ENCODE measurements around the gene VSIG8.

The VSIG8 gene

GRCh38 chr1:159889202-159889601 is 26.7 kb upstream of the VSIG8 start:
- DNase-seq (ENCODE audit: extremely low spot score, insufficient read length, low read depth), result no peak
- peak; percentile 45 for FAIRE-seq

DNA sequence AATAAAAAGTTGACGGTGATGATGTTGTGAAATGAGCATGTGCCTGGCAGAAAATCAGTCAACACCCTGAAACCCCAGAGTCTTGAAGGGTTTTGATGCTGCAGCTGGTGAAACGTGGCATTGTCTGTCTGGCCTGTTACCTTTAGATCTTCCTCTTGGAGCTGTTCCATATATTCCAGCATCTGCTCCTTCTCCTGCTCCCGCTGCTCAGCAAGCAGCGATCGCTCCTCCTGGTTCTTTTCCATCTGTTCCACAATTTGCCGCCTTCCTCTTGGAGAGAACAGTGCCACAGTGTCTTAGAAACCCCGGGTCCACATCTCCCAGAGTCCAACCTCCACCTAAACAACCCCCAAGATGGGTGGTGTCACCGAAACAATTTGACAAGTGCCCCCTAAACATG is 21.8 kb upstream of the VSIG8 start:
- DNase-seq (ENCODE audit: extremely low spot score, insufficient read length, low read depth), result no peak
- FAIRE-seq, result no peak

DNA sequence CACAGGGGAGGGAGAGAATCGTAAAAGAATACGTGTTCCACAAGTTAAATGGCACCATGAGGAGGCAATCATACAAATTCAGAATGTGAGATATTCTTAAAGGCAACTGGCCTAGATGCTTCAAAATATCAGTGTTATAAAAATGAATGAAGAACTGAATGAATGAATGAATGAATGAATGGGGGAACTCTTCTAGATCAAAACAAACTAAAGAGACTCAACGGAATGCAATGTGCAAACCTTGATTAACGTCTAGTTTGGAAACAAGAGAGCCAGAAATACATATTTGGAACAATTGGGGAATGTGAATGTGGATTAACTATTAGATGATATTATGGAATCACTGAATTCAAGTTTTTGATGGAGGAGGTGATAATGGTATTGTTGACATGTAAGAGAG is 20.7 kb upstream of the VSIG8 start:
- FAIRE-seq (no peak), DNase-seq (ENCODE audit: extremely low spot score, insufficient read length, low read depth) (no peak)

- FAIRE-seq (no peak), DNase-seq (ENCODE audit: extremely low spot score, insufficient read length, low read depth) (no peak)
Observed at GRCh38 chr1:159882527-159882862, 20.0 kb upstream of the VSIG8 start.

DNA sequence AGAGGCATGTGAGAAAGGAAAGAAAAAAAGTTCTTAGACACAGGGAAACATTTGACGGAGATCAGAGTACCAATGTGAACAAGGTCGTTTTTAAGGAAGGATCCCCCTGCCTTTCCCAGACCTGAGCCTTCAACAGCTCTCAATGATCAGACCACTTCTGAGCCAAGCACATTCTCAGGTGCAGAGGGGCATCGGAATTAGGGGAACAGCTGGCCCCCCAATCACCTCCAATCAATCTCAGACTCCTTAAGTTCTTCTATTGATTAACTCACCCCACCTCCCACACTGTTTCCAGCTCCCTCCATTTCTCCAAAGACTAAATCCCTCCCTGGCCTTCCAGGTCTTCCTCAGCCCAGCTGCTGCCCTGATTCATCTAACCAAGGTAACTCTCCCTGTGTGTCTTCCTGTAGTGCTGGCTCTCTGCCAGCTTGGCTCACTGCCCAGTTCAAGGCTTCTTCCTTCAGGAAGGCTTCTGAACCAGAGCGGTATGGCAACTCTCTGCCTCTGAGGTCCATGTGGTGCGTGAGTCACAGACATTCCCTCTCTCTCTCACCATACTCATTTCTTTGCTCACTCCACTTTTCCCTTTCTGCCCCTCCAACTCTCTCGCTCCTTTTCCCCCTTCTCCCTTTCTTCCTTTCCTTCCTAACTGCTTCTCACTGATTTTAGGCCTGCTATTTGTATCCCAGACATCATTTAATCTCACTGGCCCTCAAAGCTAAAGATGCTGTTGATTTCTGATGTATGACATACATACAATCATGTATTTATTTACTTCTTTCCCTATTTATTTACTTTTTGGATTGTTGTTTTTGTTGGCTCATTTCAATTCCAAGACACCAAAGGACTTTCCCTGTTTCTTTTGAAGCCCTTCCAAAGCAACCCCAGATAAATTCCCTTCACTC is 19.4 kb upstream of the VSIG8 start:
- FAIRE-seq, result no peak
- DNase-seq (ENCODE audit: extremely low spot score, insufficient read length, low read depth), result no peak

- DNase-seq (ENCODE audit: extremely low spot score, insufficient read length, low read depth) (no peak), FAIRE-seq (no peak)
Observed at GRCh38 chr1:159880430-159880829, 18.0 kb upstream of the VSIG8 start.

DNA sequence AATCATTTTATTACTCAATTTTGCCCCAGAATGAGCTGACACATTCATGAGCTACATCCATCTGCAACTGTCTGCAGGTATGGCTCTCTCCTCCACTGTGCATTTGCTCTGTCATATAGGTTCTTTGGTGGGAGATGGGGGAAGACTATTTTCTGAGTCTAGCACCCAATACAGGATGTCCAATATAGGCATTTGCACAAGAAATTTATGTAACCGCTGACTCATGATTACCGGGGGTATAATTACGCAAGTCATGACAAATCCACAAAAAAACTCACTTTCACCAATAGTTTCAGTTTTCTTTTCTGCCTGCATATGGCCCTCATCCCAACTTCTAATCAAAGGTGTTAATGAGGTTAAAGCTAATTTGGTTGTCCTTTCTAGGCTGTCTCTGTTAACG is 17.5 kb upstream of the VSIG8 start:
- FAIRE-seq (no peak), DNase-seq (ENCODE audit: extremely low spot score, insufficient read length, low read depth) (no peak)

DNA sequence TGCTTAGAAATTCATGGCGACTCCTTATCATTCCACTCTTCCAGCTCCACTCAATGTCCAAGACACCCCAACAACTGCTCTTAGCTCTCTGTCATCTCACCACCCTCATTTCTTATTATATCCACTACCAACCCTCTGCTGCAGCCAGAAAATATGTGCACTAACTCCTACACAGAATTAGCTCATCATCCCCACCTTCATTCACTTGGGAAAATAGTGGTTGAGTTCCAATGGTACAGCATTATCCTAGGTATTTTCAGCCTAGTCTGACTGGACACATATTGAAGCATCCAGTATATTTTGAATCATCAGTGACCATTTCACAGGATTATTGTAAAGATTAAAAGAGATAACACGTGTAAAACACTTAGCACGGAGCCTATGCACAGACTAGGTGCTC is 16.7 kb upstream of the VSIG8 start:
- DNase-seq (ENCODE audit: extremely low spot score, insufficient read length, low read depth), result no peak
- no peak for FAIRE-seq

- FAIRE-seq (no peak), DNase-seq (ENCODE audit: extremely low spot score, insufficient read length, low read depth) (no peak)
Observed at GRCh38 chr1:159877695-159878444, 15.4 kb upstream of the VSIG8 start.

DNA sequence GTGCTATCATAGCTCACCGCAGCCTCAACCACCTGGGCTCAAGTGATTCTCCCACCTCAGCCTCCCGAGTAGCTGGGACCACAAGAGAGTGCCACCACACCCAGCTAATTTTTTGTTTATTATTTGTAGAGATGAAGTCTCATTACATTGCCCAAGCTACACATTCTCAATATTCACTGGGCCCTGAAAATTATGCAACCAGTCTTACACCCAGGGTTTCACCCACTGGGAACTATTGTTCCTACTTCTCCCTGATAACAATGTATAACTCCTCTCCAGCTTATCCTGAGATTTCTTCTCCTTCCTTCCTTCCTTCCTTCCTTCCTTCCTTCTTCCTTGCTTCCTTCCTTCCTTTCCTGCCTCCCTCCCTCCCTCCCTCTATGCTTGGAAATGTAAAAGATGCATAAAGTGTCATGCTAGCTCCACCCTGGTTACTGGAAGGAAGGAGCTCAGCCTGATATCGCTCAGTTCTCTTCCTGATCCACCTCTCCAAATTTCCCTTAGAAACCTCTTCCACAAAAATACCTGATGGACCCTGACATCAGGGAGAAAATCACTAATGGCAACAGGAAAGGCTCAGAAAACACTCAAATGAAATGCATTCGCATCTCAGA is 11.2 kb upstream of the VSIG8 start:
- FAIRE-seq, result no peak
- no peak for DNase-seq (ENCODE audit: extremely low spot score, insufficient read length, low read depth)

DNA sequence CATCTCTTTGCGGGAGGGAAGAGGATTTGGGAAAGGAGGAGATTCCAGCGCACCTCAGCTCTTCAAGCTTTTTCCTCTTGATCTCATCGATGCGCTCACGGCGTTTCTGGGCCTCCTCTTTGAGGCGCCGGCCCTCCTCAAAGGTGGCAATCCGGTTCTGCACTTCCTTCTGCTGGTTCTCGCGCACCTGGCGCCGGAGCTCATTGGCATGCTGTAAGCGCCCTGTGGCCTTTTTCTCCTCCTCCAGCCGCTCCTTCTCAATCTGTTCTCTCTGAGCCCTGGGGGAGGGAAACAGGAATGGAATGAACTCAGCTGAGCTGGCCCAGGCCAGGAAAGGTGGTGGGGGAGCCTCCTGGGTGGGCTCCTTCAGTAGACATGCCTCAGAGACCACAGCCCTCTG is 10.4 kb upstream of the VSIG8 start:
- DNase-seq (ENCODE audit: extremely low spot score, insufficient read length, low read depth), result no peak
- FAIRE-seq, result no peak

- FAIRE-seq (no peak), DNase-seq (ENCODE audit: extremely low spot score, insufficient read length, low read depth) (no peak)
Observed at GRCh38 chr1:159870704-159871103, 8.2 kb upstream of the VSIG8 start.

DNA sequence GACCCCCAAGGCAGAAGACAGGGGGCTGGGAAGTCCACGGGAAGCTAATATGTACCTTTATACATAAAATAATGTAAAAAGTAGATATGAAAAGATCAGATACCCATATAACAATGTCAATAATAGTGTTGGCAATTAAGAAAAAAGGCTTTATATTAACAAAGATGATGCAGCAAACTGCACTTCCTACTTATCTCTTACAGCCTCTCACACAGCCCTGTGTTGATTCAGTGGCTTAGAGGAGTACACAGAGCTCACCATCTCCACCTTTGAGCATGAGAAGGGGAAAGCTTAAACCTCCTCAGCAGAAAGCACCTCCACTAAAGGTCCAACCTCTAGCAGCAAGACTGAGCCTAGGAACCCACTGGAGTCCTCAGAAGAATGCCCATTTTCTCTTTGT is 7.2 kb upstream of the VSIG8 start:
- no peak for FAIRE-seq
- DNase-seq (ENCODE audit: extremely low spot score, insufficient read length, low read depth), result no peak

GRCh38 chr1:159869173-159869572 is 6.7 kb upstream of the VSIG8 start:
- FAIRE-seq, result no peak
- no peak for DNase-seq (ENCODE audit: extremely low spot score, insufficient read length, low read depth)

DNA sequence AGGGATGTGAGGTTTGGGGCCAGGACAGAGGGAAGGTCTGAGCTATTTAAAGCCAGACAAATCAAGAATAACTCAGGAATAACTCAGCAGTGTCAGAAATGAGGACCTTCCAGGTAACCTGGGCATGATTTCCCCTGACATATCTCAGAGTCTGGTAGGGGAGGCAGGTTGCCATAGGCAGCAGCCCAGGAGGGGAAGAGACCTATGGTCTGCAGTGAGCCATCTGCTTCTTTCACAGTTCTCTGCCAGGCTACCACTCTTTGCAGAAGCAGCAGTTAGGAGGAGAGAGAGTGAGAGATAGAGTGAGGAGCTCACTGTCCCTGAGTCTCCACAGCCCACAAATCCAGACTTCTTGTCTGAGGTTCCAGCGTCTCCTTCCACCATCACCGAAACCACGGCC is 6.3 kb upstream of the VSIG8 start:
- FAIRE-seq, result no peak
- DNase-seq (ENCODE audit: extremely low spot score, insufficient read length, low read depth), result no peak

GRCh38 chr1:159867664-159868026 is 5.2 kb upstream of the VSIG8 start:
- DNase-seq (ENCODE audit: extremely low spot score, insufficient read length, low read depth) (no peak), FAIRE-seq (no peak)

DNA sequence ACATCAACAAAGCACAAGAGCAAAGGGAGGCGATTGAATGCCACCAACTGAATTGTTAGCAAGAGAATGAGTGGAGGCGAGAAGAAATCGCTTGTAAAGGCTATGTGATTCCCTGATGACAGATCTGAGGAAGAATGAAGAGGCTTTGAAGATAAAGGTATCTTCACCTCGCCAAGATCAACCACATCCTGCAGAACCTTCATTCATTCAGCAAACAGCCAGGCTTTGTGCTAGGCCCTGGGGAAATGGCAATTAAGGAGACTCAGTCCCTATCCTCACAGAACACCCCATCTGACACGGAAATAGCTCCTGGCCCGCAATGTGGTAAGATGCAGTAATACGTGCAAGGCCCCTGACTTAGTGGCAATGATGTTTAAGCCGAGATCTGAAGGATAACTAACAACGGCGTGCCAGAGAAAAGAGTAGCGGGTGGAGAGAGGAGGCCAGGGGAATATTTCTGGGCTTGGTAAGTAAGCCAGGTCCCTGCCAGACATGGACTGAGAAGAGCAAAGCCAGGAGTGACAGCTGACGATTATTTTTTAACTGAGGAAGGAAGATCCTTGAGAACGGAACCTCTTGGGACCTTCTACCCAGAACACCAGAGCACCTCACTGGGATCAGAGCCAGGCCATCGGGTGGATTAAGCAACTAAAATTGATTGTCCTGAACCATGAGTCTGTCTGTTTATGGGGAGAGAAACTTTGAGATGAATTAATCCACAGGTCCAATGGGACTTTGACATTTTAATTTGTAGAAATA is 4.6 kb upstream of the VSIG8 start:
- no peak for FAIRE-seq
- no peak for DNase-seq (ENCODE audit: extremely low spot score, insufficient read length, low read depth)

- FAIRE-seq, result no peak
- no peak for DNase-seq (ENCODE audit: extremely low spot score, insufficient read length, low read depth)
Observed at GRCh38 chr1:159866066-159866465, 3.6 kb upstream of the VSIG8 start.

DNA sequence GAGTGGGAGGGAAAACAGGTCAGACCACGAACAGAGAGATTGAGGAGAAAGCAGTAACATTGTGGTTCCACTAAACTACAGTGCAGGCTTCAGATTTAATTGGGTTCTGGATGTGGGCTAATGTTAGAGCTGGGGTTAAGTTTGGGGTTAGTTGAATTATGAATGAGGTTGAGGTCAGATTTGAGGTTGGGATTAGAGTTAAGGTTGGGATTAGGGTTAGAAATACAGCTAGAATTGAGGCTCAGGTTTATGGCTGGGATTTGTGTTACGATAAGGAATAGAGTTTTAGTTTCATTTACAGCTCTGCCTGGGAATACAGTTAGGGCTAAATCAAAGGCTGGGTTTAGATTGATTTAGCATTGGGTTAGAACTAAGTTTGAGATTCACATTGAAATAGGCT is 1.8 kb upstream of the VSIG8 start:
- DNase-seq (ENCODE audit: extremely low spot score, insufficient read length, low read depth) (no peak), FAIRE-seq (no peak)

DNA sequence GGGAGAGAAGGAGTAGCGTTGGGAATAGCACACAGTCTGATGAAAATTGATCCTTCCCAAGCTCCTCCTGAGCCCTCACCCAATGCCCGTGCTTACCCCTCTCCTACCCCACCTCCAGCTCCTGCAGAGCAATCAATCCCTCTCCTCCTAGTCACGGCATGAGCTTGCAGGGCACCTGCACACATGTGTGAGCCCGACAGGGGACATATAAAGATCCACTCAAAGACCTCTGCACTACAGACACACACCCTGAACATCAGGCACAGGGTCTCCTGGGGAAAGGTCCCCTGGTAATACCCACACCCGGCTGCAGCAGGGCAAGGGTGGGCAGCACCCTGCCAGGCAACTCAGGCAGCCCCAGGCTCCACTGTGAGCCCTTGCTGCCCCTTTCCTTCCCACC is 426 bp downstream of the VSIG8 start:
- DNase-seq (ENCODE audit: extremely low spot score, insufficient read length, low read depth), result no peak
- no peak for FAIRE-seq

GRCh38 chr1:159861218-159861617 is 1.2 kb downstream of the VSIG8 start:
- DNase-seq (ENCODE audit: extremely low spot score, insufficient read length, low read depth) (no peak), FAIRE-seq (no peak)
